ENCODE data around the gene DUT. TPM values are rescaled to one million over a fixed set of nuclear protein-coding genes. Genes with fewer than 3 reads are reported as not detected.

Gene DUT
- total and polyA plus RNA-seq, 9 of the 15 experiments (the other 6 are each of a cell fraction or from before 2014, with no cell fraction given), result 13.9 to 235 (median 94.9) TPM

DNA sequence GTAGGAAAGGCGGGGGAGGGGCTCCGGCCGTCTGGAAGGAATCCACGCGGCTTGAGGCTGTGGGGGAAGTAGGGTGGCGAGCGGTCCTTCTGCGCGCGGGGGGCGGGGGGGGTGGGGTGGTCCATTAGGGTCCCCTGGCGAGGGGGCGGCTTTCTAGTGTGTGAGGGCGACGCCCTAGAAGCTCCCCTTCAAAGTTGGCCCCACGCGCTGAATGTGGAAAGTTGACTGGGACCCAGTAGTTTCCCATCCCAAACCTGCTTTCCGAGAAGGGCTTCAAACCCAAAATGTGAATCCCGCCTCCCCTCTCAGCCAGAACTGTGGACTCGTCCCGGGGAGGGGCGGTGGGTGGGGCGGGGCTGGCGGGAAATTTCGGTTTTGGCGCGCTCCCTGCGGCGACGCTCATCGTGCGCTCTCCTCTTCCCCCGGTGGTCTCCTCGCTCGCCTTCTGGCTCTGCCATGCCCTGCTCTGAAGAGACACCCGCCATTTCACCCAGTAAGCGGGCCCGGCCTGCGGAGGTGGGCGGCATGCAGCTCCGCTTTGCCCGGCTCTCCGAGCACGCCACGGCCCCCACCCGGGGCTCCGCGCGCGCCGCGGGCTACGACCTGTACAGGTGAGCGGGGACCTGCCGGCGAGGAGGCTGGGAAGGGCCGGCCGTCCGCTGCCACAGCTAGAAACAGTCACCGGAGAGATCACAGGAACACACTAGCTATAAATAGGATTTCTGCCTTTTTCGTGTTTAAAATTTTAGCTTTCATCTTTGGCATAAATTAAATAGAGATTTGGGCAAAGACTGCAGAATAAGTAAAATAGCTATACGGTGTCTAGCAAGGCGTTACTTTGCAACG lies 790 bp downstream of the DUT start (continued):
- TF ChIP-seq HIVEP1 (CRISPR knock-in tag; IDR thresholded peaks at IDR 0.05) (no peak), TCF7L2 (IDR thresholded peaks at IDR 0.05; ENCODE audit: low read depth, low read length) (peak; percentile 87), SOX6 (IDR thresholded peaks at IDR 0.05) (0 out of 2 replicates have a peak, but pooled peaks have one; percentile 13), ZNF77 (CRISPR knock-in tag; IDR thresholded peaks at IDR 0.05) (no peak), ZNF740 (CRISPR knock-in tag; IDR thresholded peaks at IDR 0.05) (peak; percentile 5; the same call in 1 of the 2 replicates), ZNF740 (tag; IDR thresholded peaks at IDR 0.05) (0 out of 4 replicates have a peak, but pooled peaks of 1 of the 2 experiments have one; percentile 82), GTF2A2 (tag; IDR thresholded peaks at IDR 0.05) (no peak), ZEB2 (IDR thresholded peaks at IDR 0.05) (peak; percentile 67; the same call in 1 of the 2 replicates), TAF9B (IDR thresholded peaks at IDR 0.05; ENCODE audit: partially characterized antibody) (peak; percentile 22), PHF21A (IDR thresholded peaks at IDR 0.05; ENCODE audit: borderline replicate concordance, low read depth) (no peak), KDM5B (IDR thresholded peaks at IDR 0.05; ENCODE audit: insufficient replicate concordance, low read depth, low read length) (peak; percentile 52), GATA2 (CRISPR knock-in tag; IDR thresholded peaks at IDR 0.05) (no peak), MYBL2 (IDR thresholded peaks at IDR 0.05; ENCODE audit: low read depth) (no peak), MYBL2 (CRISPR knock-in tag; IDR thresholded peaks at IDR 0.05; ENCODE audit: borderline replicate concordance) (no peak), SP1 (CRISPR knock-in tag; IDR thresholded peaks at IDR 0.05) (0 out of 2 replicates have a peak, but pooled peaks have one; percentile 22), SIN3A (IDR thresholded peaks at IDR 0.05; ENCODE audit: borderline replicate concordance in 2 of 2, control insufficient read depth in 1 of 2, low read depth in 2 of 2, low read length in 2 of 2) (peak in 1 of 2 experiments; percentile 61; a peak in 1 of 4 replicates), MNT (conservative IDR thresholded peaks at IDR 0.05) (peak; percentile 12 to 78), TOE1 (IDR thresholded peaks at IDR 0.05; ENCODE audit: borderline replicate concordance) (peak; percentile 67), TOE1 (CRISPR knock-in tag; IDR thresholded peaks at IDR 0.05; ENCODE audit: borderline replicate concordance, low read depth) (no peak), UBTF (IDR thresholded peaks at IDR 0.05; ENCODE audit: borderline replicate concordance in 1 of 2, low read depth in 2 of 2, low read length in 2 of 2) (0 out of 4 replicates have a peak, but pooled peaks of 1 of the 2 experiments have one; percentile 27), FOXK2 (conservative IDR thresholded peaks at IDR 0.05 in 1 of 2, IDR thresholded peaks at IDR 0.05 in 1 of 2; ENCODE audit: low read depth in 2 of 2) (peak in 1 of 2 experiments; percentile 99; a peak in 2 of 4 replicates), POLR2G (IDR thresholded peaks at IDR 0.05; ENCODE audit: low read depth, low read length) (peak; percentile 69)

All from K562 (cell line).